A549 (cell line): ENCODE measurements around the gene BGLAP. TPM values are rescaled to one million over a fixed set of nuclear protein-coding genes. Genes with fewer than 3 reads are reported as not detected.

Experiments
- ATAC-seq, 2 experiments: fragments of 200-7000 bp in 1 of 2; fragments of >200 bp in 1 of 2; cut with Nextera tagmentation in 1 of 2; cut with Tn5 transposase in 1 of 2; 3 replicates each; pipeline versions ENCODE4 v1.8.0 to v1.9.1; 2018 to 2020; ENCODE audit warnings: mild to moderate bottlenecking in 1 of 2, moderate library complexity in 1 of 2
- CTCF ChIA-PET: fragments of 300-600 bp; sonication (Branson Sonifier 250); formaldehyde crosslinking; extraction: SDS; loops from one replicate; lab custom pipeline; 2021; ENCODE audit warnings: antibody characterized with exemption, inconsistent platforms; lab: Yijun Ruan, JAX
- POLR2A ChIA-PET: fragments of 350-600 bp; formaldehyde crosslinking; extraction: SDS; loops from one replicate; lab custom pipeline; 2021; ENCODE audit warnings: antibody characterized with exemption, inconsistent platforms; lab: Yijun Ruan, JAX
- DNase-seq, 2 experiments: peaks; one replicate each; pipeline versions ENCODE4 v3.0.0 to v3.0.0-alpha.2; 2011 to 2016; ENCODE audit warnings: low read depth in 1 of 2, low spot score in 1 of 2
- FAIRE-seq: peaks from 2 replicates; lab custom pipeline; 2011; peaks lifted over from hg19 to GRCh38; lab: Jason Lieb, UNC
- H3K27ac ChIP-seq, 2 experiments: fragments of >200 bp; sonication (Bioruptor Twin); formaldehyde crosslinking; 3 replicates each; pipeline ENCODE4 v1.5.1; 2016 to 2017
- H3K4me1 ChIP-seq: fragments of >200 bp; sonication (Bioruptor Twin); formaldehyde crosslinking; 3 replicates; pipeline ENCODE4 v1.6.1; 2016
- H3K4me2 ChIP-seq: fragments of >200 bp; sonication (Bioruptor Twin); formaldehyde crosslinking; 3 replicates; pipeline ENCODE4 v1.6.1; 2016
- H3K4me3 ChIP-seq: fragments of >200 bp; sonication (Bioruptor Twin); formaldehyde crosslinking; 3 replicates; pipeline ENCODE4 v1.5.1; 2016
- H3K9me3 ChIP-seq: fragments of >200 bp; sonication (Bioruptor Twin); formaldehyde crosslinking; 3 replicates; pipeline ENCODE4 v1.6.1; 2016
- BHLHE40 ChIP-seq: IDR thresholded peaks from 2 replicates; pipeline ENCODE4 v1.6.1; 2012; ENCODE audit warnings: low read depth, low read length, inconsistent platforms
- CBX8 ChIP-seq: fragments of 200-600 bp; sonication (generic); IDR thresholded peaks from 2 replicates; pipeline ENCODE4 v1.6.1; 2016
- EHF ChIP-seq: fragments of 250-450 bp; sonication (Bioruptor Pico); IDR thresholded peaks from 2 replicates; pipeline ENCODE4 v1.5.0; 2020; ENCODE audit warnings: mild to moderate bottlenecking
- ESRRA ChIP-seq: fragments of 150-350 bp; IDR thresholded peaks from 2 replicates; pipeline ENCODE4 v1.6.1; 2014; ENCODE audit warnings: mild to moderate bottlenecking, low read length, borderline replicate concordance
- FOXS1 ChIP-seq: fragments of 250-450 bp; sonication (Bioruptor Pico); IDR thresholded peaks from 2 replicates; pipeline ENCODE4 v1.5.0; 2020; ENCODE audit warnings: mild to moderate bottlenecking, moderate library complexity
- HDAC2 ChIP-seq: fragments of 200-600 bp; sonication (generic); IDR thresholded peaks from 2 replicates; pipeline ENCODE4 v1.6.1; 2016
- HES2 ChIP-seq: fragments of >200 bp; sonication (Bioruptor Twin); formaldehyde crosslinking; IDR thresholded peaks from 2 replicates; pipeline ENCODE4 v1.6.1; 2016
- HOXB5 ChIP-seq: fragments of 250-450 bp; sonication (Bioruptor Pico); IDR thresholded peaks from 2 replicates; pipeline ENCODE4 v1.5.0; 2020; ENCODE audit warnings: mild to moderate bottlenecking, moderate library complexity
- MAFK ChIP-seq: fragments of 450-650 bp; IDR thresholded peaks from 2 replicates; pipeline ENCODE4 v1.6.1; 2014; ENCODE audit not compliant: partially characterized antibody
- MYC ChIP-seq: IDR thresholded peaks from 2 replicates; pipeline ENCODE4 v1.6.1; 2012; ENCODE audit warnings: mild to moderate bottlenecking, inconsistent platforms, low read length, improper control_type of control experiment, borderline replicate concordance
- PBX3 ChIP-seq: IDR thresholded peaks from 2 replicates; pipeline ENCODE4 v1.6.1; 2012
- PHF8 ChIP-seq: fragments of 200-600 bp; sonication (generic); IDR thresholded peaks from 2 replicates; pipeline ENCODE4 v1.6.1; 2016; ENCODE audit warnings: low read depth, mild to moderate bottlenecking, antibody characterized with exemption, moderate library complexity, borderline replicate concordance
- POLR2A ChIP-seq: IDR thresholded peaks from 2 replicates; pipeline ENCODE4 v1.6.1; 2012; ENCODE audit warnings: mild to moderate bottlenecking, low read length
- RARB ChIP-seq: fragments of 250-450 bp; sonication (Bioruptor Pico); IDR thresholded peaks from 2 replicates; pipeline ENCODE4 v1.8.0; 2021; ENCODE audit warnings: mild to moderate bottlenecking, moderate library complexity
- ZFP36 ChIP-seq: fragments of 450-650 bp; IDR thresholded peaks from 2 replicates; pipeline ENCODE4 v1.6.1; 2014; ENCODE audit warnings: borderline replicate concordance; ENCODE audit not compliant: partially characterized antibody
- WGBS: methylation state at CpG from one replicate; pipeline ENCODE4 v1.1.6; 2017; ENCODE audit errors: missing lambda C conversion rate; 5-methylcytosine and 5-hydroxymethylcytosine counted together
- polyA plus RNA-seq, 4 experiments: library from polyadenylated mRNA; depleted of rRNA in 3 of 4; stranded (reverse); fragments of >200 nt; fragmentation: RNase III in 1 of 4; extraction: RNeasy Plus Mini Kit Qiagen cat#74134 plus additional on column Dnase treatment in 1 of 4; gene quantifications; 2 replicates in 3 of 4; 3 replicates in 1 of 4; pipeline ENCODE4 v1.2.3, GENCODE V29; 2011 to 2017
- TF ChIP-seq, protein P1 (sequence below): fragments of 450-650 bp; IDR thresholded peaks from 2 replicates; pipeline ENCODE4 v1.6.1; 2014; ENCODE audit warnings: antibody characterized with exemption
- TF ChIP-seq, protein P2 (sequence below): IDR thresholded peaks from 2 replicates; pipeline ENCODE4 v1.6.1; 2012

BGLAP gene
- polyA plus RNA-seq, 2 of the 4 experiments (the other 2 are of a cell fraction): 0.12 to 0.23 TPM

DNA sequence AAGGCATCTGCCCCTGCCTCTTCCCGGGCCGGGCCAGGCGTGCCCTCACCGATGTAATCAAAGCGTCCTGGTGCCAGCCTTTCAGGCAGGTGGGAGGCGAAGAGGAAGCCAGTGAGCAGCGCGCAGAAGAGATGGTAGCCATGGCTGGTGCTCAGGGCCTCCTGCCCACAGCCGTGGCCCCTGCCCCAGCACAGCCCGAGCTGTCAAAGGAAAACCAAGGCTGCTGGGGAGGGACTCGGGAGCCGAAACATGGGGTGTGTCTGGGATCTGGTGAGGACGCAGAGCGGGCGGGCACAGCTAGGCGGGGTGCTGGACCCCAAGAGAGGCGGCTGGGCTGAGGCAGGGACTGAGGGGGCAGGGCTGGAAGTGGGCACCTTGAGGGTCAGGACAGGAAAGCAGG is 2.7 kb downstream of the BGLAP start (continued):
- no peak for TF ChIP-seq PHF8
- TF ChIP-seq, protein P1, sequence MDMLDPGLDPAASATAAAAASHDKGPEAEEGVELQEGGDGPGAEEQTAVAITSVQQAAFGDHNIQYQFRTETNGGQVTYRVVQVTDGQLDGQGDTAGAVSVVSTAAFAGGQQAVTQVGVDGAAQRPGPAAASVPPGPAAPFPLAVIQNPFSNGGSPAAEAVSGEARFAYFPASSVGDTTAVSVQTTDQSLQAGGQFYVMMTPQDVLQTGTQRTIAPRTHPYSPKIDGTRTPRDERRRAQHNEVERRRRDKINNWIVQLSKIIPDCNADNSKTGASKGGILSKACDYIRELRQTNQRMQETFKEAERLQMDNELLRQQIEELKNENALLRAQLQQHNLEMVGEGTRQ: no peak
- no peak for TF ChIP-seq MAFK
- TF ChIP-seq RARB (CRISPR knock-in tag): no peak

GRCh38 chr1:156245451-156246232 is 3.7 kb downstream of the BGLAP start:
- CTCF ChIA-PET: interaction anchor here (0.7 to 1.7 kb wide), 8 partner anchors 8 to 149 kb away, joined by 3 to 5 read pairs (median 3); partner anchors contain the start of gene PMF1
- DNase-seq: no peak
- H3K4me1 ChIP-seq: peaks cover 12% of the 10 kb centered on the region
- ATAC-seq: no peak
- no peaks in the 10 kb centered on the region for H3K9me3 ChIP-seq
- POLR2A ChIA-PET: no interaction called here
- no peak overlapping the region for H3K4me3 ChIP-seq
- no peak overlapping the region for H3K27ac ChIP-seq
- H3K4me2 ChIP-seq: no peak overlapping the region
- TF ChIP-seq POLR2A (no peak), HES2 (no peak)
- WGBS: 94% methylated on average over 57 of the region's 69 CpGs
- no peak for FAIRE-seq

GRCh38 chr1:156246241-156246780 is 4.3 kb downstream of the BGLAP start:
- Histone ChIP-seq H3K27ac (no peak overlapping the region), H3K4me1 (peaks cover 12% of the 10 kb centered on the region), H3K4me3 (no peak overlapping the region), H3K4me2 (no peak overlapping the region), H3K9me3 (no peaks in the 10 kb centered on the region)
- POLR2A ChIA-PET: no interaction called here
- WGBS: 67% methylated on average over 10 of the region's 10 CpGs
- no peak for ATAC-seq
- no peak for TF ChIP-seq HOXB5 (CRISPR knock-in tag)
- TF ChIP-seq PBX3: no peak
- no peak for TF ChIP-seq RARB (CRISPR knock-in tag)
- TF ChIP-seq BHLHE40: no peak
- TF ChIP-seq EHF (CRISPR knock-in tag): no peak
- TF ChIP-seq, protein P2, sequence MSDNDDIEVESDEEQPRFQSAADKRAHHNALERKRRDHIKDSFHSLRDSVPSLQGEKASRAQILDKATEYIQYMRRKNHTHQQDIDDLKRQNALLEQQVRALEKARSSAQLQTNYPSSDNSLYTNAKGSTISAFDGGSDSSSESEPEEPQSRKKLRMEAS: no peak
- no peak for TF ChIP-seq FOXS1 (CRISPR knock-in tag)
- no peak for TF ChIP-seq MAFK
- no peak for TF ChIP-seq PHF8
- TF ChIP-seq, all 56 proteins: peak for 0
- DNase-seq: no peak
- CTCF ChIA-PET: interaction anchor here (0.7 to 1.7 kb wide), 8 partner anchors 9 to 150 kb away, joined by 3 to 5 read pairs (median 3); partner anchors contain the start of gene PMF1
- FAIRE-seq: no peak

DNA sequence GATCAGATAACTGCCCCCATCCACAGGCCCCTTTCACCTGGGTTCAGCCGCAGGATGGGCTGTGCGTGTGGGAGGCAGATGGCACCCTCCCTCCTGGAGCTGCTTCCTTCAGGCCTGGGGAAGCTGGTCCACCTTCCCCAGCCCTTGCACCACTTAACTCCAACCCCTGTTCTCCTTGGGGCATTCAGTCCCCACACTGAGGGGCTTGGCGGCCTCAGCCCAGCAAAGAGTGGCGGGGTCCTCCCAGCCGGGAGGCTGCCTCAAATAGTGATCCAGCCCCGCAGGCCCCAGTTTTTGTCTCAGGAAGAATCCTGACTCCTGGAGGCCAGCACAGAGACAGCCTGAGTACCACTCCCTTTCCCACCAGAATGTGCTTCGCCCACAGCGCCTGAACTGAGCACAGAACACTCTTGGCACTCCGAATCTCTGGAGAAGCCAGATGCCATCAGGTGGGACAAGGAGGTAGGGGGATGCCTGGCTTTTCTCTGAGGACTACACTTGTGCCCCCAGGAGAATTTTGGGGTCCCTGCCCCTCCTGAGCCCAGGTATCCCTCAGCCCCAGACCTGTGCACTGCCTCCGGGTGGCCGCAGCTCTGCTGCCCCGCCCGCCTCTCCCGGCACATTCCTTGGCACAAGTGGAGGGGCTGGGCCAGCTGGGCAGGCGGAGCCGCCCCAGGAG is 4.9 kb downstream of the BGLAP start:
- Histone ChIP-seq H3K9me3 (no peaks in the 10 kb centered on the region), H3K4me1 (peaks cover 12% of the 10 kb centered on the region), H3K4me3 (no peak overlapping the region), H3K4me2 (peak overlapping the region; percentile 10; the same call in 1 of the 3 replicates), H3K27ac (no peak overlapping the region)
- CTCF ChIA-PET: interaction anchor here (1.2 to 3.1 kb wide), 4 partner anchors 10 to 23 kb away, joined by 3 to 17 read pairs (median 4); no protein-coding TSS in a partner anchor
- DNase-seq: no peak
- TF ChIP-seq RARB (CRISPR knock-in tag) (no peak), CBX8 (no peak), ZFP36 (no peak), HDAC2 (no peak), ESRRA (no peak), MYC (no peak)
- TF ChIP-seq, protein P2: no peak
- FAIRE-seq: no peak
- peak in 1 of 2 experiments; percentile 12; a peak in 3 of 6 replicates for ATAC-seq
- POLR2A ChIA-PET: no interaction called here
- 81% methylated on average over 15 of the region's 16 CpGs for WGBS
